ENCODE data around the gene INHBE.

Gene INHBE

DNA sequence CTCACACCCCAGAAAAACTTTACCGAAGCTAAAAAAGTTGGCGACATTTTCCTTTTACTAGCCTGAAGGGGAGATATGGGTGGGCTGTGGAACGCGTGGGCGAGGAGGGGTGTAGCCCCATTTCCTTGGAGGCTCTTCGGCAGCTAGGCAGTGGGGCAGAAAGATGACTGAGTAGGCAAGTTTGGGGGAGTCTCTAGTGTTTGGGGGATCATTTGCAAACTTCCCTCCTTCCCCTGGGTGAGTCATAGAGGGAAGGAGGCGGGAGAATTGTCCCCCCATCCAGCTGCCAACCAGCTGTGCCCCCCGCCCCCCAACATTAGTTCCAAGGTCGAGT is 6.8 kb downstream of the INHBE start:
- DNase-seq, result no peak

DNA sequence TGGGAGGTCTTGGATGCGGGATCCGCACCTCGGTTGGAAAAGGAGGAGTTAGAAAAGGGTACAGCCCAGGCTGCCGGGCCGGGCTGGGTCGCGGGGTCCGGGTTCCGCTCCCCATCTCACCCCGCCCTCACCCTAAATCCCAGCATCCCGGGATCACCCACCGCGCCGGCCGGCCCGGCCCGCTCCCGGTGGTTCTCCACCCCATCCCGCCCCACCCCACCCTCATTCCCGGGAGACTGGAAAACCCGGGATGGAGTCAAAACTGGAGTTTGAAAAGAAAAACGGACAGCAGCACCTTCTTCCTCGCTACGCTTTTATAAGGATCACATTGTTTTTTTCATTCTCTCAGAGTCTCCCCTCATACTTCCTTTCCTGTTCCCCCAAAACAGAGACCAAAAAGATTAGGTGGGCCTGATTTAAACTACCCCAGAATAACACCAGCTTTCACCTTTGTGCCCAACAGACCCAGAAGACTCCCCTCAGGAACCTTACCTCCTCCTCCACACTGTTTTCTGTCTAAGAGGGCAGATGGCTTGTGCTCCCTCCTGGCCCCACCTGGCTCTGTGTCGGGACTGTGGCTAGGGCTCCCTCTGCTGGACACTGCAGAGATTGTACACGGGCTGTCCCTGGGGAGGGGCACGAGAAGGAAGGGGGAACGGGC is 7.3 kb downstream of the INHBE start:
- DNase-seq, result peak; percentile 73

- no peak for DNase-seq
These were observed 7.8 kb downstream of the INHBE start for GRCh38 chr12:57462912-57463253.

GRCh38 chr12:57464569-57464968 is 9.5 kb downstream of the INHBE start:
- no peak for DNase-seq

DNA sequence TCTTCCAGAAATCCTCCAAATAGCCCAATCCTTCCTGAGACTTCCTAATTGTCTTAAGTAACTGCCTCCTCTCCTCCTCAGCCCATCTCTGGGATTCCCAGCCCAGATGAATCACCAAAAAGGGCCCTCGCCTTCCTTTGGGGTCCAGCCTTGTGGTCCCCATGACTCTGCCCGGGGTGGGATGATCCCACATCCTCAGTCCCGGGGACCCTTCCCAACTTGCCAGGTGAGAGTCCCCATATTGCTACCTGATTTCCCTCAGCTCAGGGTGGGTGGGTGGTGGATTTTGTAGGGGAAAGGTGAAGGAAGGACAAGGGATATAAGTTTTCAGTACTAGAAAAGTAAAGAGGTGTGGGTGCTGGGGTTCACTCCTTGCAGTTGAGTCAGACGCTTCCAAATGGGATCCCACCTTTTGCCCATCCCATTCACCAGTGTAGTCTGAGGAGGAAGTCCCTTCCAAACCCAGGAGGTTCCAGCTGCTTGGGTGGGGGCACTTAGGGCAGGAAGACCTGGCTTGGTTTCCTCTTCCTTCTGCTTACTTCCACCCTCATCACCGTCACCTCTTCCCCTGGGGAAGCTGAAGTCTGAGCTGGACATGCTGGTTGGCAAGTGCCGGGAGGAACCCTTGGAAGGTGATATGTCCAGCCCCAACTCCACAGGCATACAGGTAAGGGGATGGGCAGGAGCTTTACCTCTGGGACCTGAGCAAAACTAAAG is 10.1 kb downstream of the INHBE start:
- DNase-seq, result no peak

DNA sequence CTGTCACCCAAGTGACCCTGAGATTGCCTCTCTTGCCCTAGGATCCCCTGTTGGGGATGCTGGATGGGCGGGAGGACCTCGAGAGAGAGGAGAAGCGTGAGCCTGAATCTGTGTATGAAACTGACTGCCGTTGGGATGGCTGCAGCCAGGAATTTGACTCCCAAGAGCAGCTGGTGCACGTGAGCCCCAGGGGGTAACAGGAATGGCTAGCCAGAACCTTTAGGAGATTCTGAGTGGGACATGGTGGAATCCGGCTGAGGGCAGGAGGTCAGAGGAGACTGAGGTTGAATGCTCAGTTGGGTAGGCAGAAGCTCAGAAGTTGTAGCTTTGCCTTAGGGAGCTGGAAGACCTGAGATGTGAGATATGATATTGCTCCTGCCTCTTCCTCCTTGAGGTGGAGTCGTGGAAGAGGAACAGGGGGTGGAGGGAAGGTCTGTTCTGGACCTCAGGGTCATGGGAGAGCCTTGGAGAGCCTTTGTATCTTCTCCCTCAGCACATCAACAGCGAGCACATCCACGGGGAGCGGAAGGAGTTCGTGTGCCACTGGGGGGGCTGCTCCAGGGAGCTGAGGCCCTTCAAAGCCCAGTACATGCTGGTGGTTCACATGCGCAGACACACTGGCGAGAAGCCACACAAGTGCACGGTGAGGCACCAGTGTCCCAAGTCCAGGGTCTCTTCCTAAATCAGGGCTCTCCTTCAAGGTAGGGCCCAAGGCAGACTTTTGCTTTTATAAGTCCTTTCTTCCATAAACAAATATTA is 10.8 kb downstream of the INHBE start:
- no peak for DNase-seq

- DNase-seq, result no peak
These were observed 12.2 kb downstream of the INHBE start for GRCh38 chr12:57467212-57467874.

- no peak for DNase-seq
These were observed 12.8 kb downstream of the INHBE start for GRCh38 chr12:57467915-57468314.

DNA sequence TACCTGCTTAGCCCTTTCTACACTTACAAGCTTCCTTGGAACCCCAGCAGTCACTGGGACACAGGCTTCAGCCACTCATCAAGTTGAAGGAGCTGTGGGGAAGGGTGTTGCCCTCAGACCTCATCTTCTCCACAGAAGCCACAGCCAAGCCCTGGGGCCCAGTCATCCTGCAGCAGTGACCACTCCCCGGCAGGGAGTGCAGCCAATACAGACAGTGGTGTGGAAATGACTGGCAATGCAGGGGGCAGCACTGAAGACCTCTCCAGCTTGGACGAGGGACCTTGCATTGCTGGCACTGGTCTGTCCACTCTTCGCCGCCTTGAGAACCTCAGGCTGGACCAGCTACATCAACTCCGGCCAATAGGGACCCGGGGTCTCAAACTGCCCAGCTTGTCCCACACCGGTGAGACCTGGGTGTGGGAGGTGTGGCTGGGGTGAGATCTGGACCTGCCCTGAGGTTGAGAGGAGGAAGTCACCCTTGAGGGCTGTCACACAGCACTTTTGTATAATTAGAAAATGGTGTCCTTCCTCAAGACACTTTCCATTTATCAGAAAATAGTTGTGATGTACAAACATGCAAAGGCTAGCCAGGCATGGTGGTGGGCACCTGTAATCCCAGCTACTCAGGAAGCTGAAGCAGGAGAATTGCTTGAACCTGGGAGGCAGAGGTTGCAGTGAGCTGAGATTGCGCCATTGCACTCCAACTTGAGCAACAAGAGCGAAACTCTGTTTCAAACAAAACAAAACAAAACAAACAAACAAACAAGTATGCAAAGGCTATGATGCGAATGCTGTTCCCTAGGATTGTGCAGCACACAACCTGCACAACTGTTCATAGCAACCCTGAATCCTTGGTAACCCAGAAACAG is 14.4 kb downstream of the INHBE start:
- DNase-seq, result no peak

GRCh38 chr12:57470286-57470969 is 15.3 kb downstream of the INHBE start:
- no peak for DNase-seq

DNA sequence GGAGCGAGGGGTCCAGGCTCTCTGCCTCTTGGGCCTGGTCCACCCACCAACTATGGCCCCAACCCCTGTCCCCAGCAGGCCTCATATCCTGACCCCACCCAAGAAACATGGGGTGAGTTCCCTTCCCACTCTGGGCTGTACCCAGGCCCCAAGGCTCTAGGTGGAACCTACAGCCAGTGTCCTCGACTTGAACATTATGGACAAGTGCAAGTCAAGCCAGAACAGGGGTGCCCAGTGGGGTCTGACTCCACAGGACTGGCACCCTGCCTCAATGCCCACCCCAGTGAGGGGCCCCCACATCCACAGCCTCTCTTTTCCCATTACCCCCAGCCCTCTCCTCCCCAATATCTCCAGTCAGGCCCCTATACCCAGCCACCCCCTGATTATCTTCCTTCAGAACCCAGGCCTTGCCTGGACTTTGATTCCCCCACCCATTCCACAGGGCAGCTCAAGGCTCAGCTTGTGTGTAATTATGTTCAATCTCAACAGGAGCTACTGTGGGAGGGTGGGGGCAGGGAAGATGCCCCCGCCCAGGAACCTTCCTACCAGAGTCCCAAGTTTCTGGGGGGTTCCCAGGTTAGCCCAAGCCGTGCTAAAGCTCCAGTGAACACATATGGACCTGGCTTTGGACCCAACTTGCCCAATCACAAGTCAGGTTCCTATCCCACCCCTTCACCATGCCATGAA is 16.0 kb downstream of the INHBE start:
- no peak for DNase-seq

DNA sequence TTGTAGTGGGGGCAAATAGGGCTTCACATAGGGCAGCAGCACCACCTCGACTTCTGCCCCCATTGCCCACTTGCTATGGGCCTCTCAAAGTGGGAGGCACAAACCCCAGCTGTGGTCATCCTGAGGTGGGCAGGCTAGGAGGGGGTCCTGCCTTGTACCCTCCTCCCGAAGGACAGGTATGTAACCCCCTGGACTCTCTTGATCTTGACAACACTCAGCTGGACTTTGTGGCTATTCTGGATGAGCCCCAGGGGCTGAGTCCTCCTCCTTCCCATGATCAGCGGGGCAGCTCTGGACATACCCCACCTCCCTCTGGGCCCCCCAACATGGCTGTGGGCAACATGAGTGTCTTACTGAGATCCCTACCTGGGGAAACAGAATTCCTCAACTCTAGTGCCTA is 16.6 kb downstream of the INHBE start:
- DNase-seq, result no peak

- no peak for DNase-seq
These were observed 17.3 kb downstream of the INHBE start for GRCh38 chr12:57472391-57472790.

DNA sequence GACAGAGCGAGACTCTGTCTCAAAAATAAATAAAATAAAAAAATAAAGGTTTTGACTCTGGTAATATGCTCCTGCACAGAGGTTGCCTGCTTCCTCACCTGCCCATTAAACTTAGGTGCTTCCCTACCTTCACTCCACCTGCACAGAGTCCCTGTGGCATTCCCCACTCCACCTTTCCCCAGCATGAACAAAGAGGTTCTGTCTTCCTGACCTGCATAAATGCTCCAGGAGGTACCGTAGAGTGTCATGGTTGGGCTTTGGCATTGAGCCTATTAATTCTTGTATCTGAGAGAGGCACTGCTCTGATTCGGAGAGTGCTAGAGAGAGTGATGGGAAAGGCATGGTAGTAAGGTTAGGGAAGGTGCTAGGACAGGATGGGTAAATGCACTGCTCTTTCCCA is 18.3 kb downstream of the INHBE start:
- DNase-seq, result no peak

DNA sequence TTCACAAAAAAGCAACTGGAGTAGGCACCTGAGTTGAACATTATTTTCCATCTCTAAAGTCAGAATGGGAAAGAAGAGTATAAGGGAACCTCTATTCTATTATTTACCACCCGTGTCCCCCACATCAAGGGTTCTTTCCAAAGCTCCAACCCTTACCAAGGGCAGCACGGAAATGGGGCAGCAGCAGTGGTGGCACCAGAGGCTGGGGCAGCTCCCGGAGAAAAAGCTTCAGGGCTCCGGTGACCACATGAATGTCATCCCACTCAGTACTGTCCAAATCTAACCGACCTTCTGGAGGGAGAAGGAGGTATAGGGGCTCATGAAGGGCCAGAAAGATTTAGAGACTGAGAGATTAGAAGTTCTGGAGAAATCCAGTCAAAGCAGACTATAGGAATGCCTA is 18.8 kb downstream of the INHBE start:
- DNase-seq, result no peak

- DNase-seq, result no peak
These were observed 19.3 kb downstream of the INHBE start for GRCh38 chr12:57474430-57474829.

DNA sequence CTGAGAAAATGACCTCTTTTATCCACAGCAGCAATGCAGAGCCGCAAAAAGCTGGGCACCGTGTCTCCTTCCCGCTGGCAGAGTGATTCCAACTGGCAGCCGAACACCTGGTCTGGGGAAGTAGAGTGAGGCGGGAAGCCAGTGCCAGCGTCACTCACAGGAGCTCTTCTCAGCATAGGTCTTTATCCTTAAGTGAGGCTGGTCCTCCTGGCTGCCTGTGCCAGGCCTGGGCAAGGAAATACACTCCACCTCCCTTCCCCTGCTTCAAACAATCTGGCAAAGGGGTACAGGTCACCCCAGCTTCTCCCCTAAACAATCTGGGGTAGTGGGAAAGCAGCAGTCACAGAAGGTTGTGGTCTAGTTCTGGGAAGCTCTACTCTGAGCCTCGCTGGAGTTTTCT is 19.8 kb downstream of the INHBE start:
- no peak for DNase-seq

DNA sequence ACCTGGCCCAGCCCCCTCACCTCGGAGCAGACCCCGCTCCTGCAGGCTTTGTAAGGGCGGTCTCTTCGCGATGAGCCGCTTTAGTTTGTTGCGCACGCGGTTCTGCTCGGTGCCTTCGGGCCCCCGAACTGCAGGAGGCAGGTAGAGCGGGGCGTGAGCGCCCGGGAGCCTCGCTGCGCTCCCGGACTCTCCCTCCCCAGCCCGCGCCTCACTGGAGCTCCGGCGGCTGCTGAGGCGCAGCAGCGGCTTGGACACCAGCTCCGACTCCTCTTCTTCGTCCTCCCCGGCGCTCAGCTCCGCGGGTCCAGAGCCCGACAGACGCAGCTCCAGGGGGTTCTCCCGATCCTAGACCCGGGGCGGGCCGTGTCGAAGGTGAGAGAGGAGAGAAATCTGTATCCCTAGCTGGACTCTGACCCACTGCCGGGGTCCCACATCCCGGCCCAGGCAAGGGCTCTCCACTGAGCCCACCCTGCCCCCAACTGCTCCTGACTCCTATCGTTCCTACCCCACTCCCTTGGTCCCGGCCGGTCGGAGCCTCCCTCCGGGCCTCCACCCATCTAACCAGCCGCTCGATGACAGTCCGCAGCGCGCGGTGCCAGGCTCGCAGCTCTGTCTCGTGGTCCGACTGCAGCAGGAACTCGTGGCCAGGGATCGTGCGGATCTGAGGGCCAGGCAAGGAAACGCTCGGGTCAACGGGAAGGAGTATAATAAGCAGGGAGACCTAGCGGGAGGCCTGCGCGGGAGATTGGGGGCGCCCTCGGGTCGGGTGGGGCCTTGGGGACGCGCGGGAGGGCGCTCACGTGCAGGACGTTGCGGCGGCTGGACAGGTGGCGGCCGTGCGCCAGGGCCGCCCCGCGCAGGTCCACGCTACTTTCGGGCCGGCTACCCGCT is 20.4 kb downstream of the INHBE start:
- DNase-seq, result no peak

GRCh38 chr12:57476162-57476992 is 21.3 kb downstream of the INHBE start:
- no peak for DNase-seq

Measured in NCI-H1436 treated with DMSO at 0.1 percent for 48 hours (cell line).